Neural cell (in vitro differentiated cells): ENCODE data around the gene STARD10. TPM values are rescaled to one million over a fixed set of nuclear protein-coding genes. Genes with fewer than 3 reads are reported as not detected.

Source experiments
- H2AFZ ChIP-seq: fragments of 200-600, 300-800 bp; sonication (generic), shearing (Covaris generic); 2 replicates; pipeline ENCODE4 v1.6.0; 2014; ENCODE audit warnings: low read depth, mild to moderate bottlenecking, antibody characterized with exemption, low read length, moderate library complexity
- H3F3A ChIP-seq: fragments of 200-600 bp; shearing (Covaris generic); 2 replicates; pipeline ENCODE4 v1.6.1; 2016; ENCODE audit warnings: mild to moderate bottlenecking, moderate library complexity, mixed read lengths, antibody characterized with exemption, low read length; ENCODE audit not compliant: insufficient read depth, poor library complexity, severe bottlenecking
- H3K27ac ChIP-seq: fragments of 200-600, 300-800 bp; sonication (generic), shearing (Covaris generic); 2 replicates; pipeline ENCODE4 v1.5.1; 2014; ENCODE audit warnings: mild to moderate bottlenecking, low read length, moderate library complexity
- H3K27me3 ChIP-seq: fragments of 300-800, 200-600 bp; sonication (generic), shearing (Covaris generic); 2 replicates; pipeline ENCODE4 v1.6.0; 2014; ENCODE audit warnings: mild to moderate bottlenecking, low read depth, low read length, moderate library complexity; ENCODE audit not compliant: insufficient read depth
- H3K36me3 ChIP-seq: fragments of 300-800, 200-600 bp; sonication (generic), shearing (Covaris generic); 2 replicates; pipeline ENCODE4 v1.5.1; 2014; ENCODE audit warnings: mild to moderate bottlenecking, antibody characterized with exemption, low read length, moderate library complexity; ENCODE audit not compliant: insufficient read depth
- H3K4me2 ChIP-seq: fragments of 300-800, 200-600 bp; sonication (generic), shearing (Covaris generic); 2 replicates; pipeline ENCODE4 v1.6.0; 2014; ENCODE audit warnings: mild to moderate bottlenecking, low read length
- H3K4me3 ChIP-seq: fragments of 300-800, 200-600 bp; sonication (generic), shearing (Covaris generic); 2 replicates; pipeline ENCODE4 v1.5.1; 2014; ENCODE audit warnings: mild to moderate bottlenecking, low read length, moderate library complexity
- H3K79me2 ChIP-seq: fragments of 200-600 bp; shearing (Covaris generic); replicated peaks from 2 replicates; pipeline ENCODE4 v1.6.0; 2014; ENCODE audit warnings: mild to moderate bottlenecking, low read length, moderate library complexity; ENCODE audit not compliant: insufficient read depth
- H3K9ac ChIP-seq: fragments of 300-800, 200-600 bp; sonication (generic), shearing (Covaris generic); 2 replicates; pipeline ENCODE4 v1.6.1; 2016; ENCODE audit warnings: mild to moderate bottlenecking, low read length, mixed read lengths
- H3K9me2 ChIP-seq: fragments of 200-600 bp; shearing (Covaris generic); 2 replicates; pipeline ENCODE4 v1.6.1; 2016; ENCODE audit warnings: mild to moderate bottlenecking, low read length, mixed read lengths; ENCODE audit not compliant: insufficient read depth
- H3K9me3 ChIP-seq: fragments of 200-600, 300-800 bp; sonication (generic), shearing (Covaris generic); 2 replicates; pipeline ENCODE4 v1.6.1; 2016; ENCODE audit warnings: mild to moderate bottlenecking, mixed run types, low read length, moderate library complexity, mixed read lengths
- H4K20me1 ChIP-seq: fragments of 200-600 bp; shearing (Covaris generic); 2 replicates; pipeline ENCODE4 v1.6.1; 2016; ENCODE audit warnings: mild to moderate bottlenecking, mixed run types; ENCODE audit not compliant: insufficient read depth
- CTCF ChIP-seq: fragments of 450-650 bp; IDR thresholded peaks from 2 replicates; pipeline ENCODE4 v1.5.1; 2014; ENCODE audit warnings: antibody characterized with exemption, mild to moderate bottlenecking, moderate library complexity; ENCODE audit not compliant: poor library complexity, severe bottlenecking
- EP300 ChIP-seq: fragments of 450-650 bp; conservative IDR thresholded peaks from 2 replicates; pipeline ENCODE4 v1.6.1; 2014; ENCODE audit warnings: antibody characterized with exemption, mild to moderate bottlenecking, moderate library complexity; ENCODE audit not compliant: poor library complexity, severe bottlenecking
- EZH2 ChIP-seq: fragments of 200-600, 300-800 bp; shearing (Covaris generic), sonication (generic); IDR thresholded peaks from 2 replicates; pipeline ENCODE4 v1.6.1; 2014; ENCODE audit warnings: antibody characterized with exemption, low read length, borderline replicate concordance, mild to moderate bottlenecking; ENCODE audit not compliant: insufficient read depth, poor library complexity, severe bottlenecking
- MXI1 ChIP-seq: fragments of 450-650 bp; conservative IDR thresholded peaks from 2 replicates; pipeline ENCODE4 v1.6.1; 2014; ENCODE audit warnings: antibody characterized with exemption, mild to moderate bottlenecking; ENCODE audit not compliant: poor library complexity, severe bottlenecking
- POLR2AphosphoS5 ChIP-seq: IDR thresholded peaks from 2 replicates; pipeline ENCODE4 v1.6.1; 2012
- RAD21 ChIP-seq: fragments of 450-650 bp; conservative IDR thresholded peaks from 2 replicates; pipeline ENCODE4 v1.6.1; 2014; ENCODE audit warnings: antibody characterized with exemption, mild to moderate bottlenecking, moderate library complexity
- REST ChIP-seq: IDR thresholded peaks from 2 replicates; pipeline ENCODE4 v1.6.1; 2012; ENCODE audit warnings: borderline replicate concordance
- SMC3 ChIP-seq: fragments of 450-650 bp; conservative IDR thresholded peaks from 2 replicates; pipeline ENCODE4 v1.6.1; 2014; ENCODE audit warnings: antibody characterized with exemption, mild to moderate bottlenecking, moderate library complexity; ENCODE audit not compliant: poor library complexity
- TAF1 ChIP-seq: IDR thresholded peaks from 2 replicates; pipeline ENCODE4 v1.6.1; 2012; ENCODE audit warnings: low read depth
- polyA plus RNA-seq: library from polyadenylated mRNA; depleted of rRNA; stranded (reverse); fragments of >200 nt; gene quantifications from 2 replicates; pipeline ENCODE4 v1.2.3, GENCODE V29; 2014

The STARD10 gene
- polyA plus RNA-seq, 1 donor from 2014 or later: 29.0 TPM

GRCh38 chr11:72781313-72782080, 12.3 kb downstream of the STARD10 start:
- H3K27me3 ChIP-seq: peaks cover 5% of the 10 kb centered on the region
- H3K27ac ChIP-seq: no peak overlapping the region
- H3K9ac ChIP-seq: peak overlapping the region; percentile 51
- peak overlapping the region; percentile 67 for H3K4me3 ChIP-seq
- H3K36me3 ChIP-seq: no peaks in the 10 kb centered on the region
- H3K79me2 ChIP-seq: no peaks in the 10 kb centered on the region
- no peak overlapping the region for H3K4me2 ChIP-seq
- H3F3A ChIP-seq: no peaks in the 10 kb centered on the region
- TF ChIP-seq POLR2AphosphoS5 (no peak), RAD21 (no peak), EZH2 (no peak), REST (no peak), CTCF (no peak), TAF1 (no peak), EP300 (no peak), SMC3 (no peak), MXI1 (no peak)
- H3K9me2 ChIP-seq: no peaks in the 10 kb centered on the region
- H4K20me1 ChIP-seq: no peaks in the 10 kb centered on the region
- no peak overlapping the region for H2AFZ ChIP-seq
- no peaks in the 10 kb centered on the region for H3K9me3 ChIP-seq

- TF ChIP-seq EZH2: no peak
- no peak for TF ChIP-seq MXI1
- TF ChIP-seq SMC3: no peak
- TF ChIP-seq EP300: no peak
- no peak for TF ChIP-seq TAF1
- TF ChIP-seq RAD21: no peak
- no peak for TF ChIP-seq CTCF
- H3K27ac ChIP-seq: no peak overlapping the region
- peaks cover 5% of the 10 kb centered on the region for H3K27me3 ChIP-seq
- peak overlapping the region; percentile 67 for H3K4me3 ChIP-seq
- H4K20me1 ChIP-seq: no peaks in the 10 kb centered on the region
- H2AFZ ChIP-seq: no peak overlapping the region
- H3K79me2 ChIP-seq: no peaks in the 10 kb centered on the region
- no peaks in the 10 kb centered on the region for H3K36me3 ChIP-seq
- H3F3A ChIP-seq: no peaks in the 10 kb centered on the region
- H3K4me2 ChIP-seq: no peak overlapping the region
- no peaks in the 10 kb centered on the region for H3K9me2 ChIP-seq
- H3K9me3 ChIP-seq: no peaks in the 10 kb centered on the region
- H3K9ac ChIP-seq: peak overlapping the region; percentile 51
Measured at GRCh38 chr11:72781063-72781312, 12.9 kb downstream of the STARD10 start.
